Psoas muscle (tissue), 8 donors: Measurements from ENCODE around the gene MATR3. TPM values are rescaled to one million over a fixed set of nuclear protein-coding genes. Genes with fewer than 3 reads are reported as not detected.

Experiments
- ATAC-seq, 4 donors: fragments of 200-7000 bp; cut with Tn5 transposase; one replicate each; pipeline ENCODE4 v1.9.1; 2020; ENCODE audit warnings: moderate library complexity in 3 of 4, mild to moderate bottlenecking in 2 of 4
- DNase-seq, 2 donors: peaks; one replicate each; pipeline ENCODE4 v3.0.0-alpha.2; 2020
- H3K27ac ChIP-seq: fragments of 200-600 bp; one replicate; pipeline ENCODE4 v1.8.0; 2022
- H3K27me3 ChIP-seq, 3 donors: fragments of 200-600 bp in 1 of 3; one replicate each; pipeline versions ENCODE4 v1.6.1 to v1.8.0; 2013 to 2022; ENCODE audit warnings: low read length in 2 of 3, mild to moderate bottlenecking in 2 of 3, moderate library complexity in 1 of 3; ENCODE audit not compliant: insufficient read depth in 3 of 3
- H3K36me3 ChIP-seq, 2 donors: fragments of 200-600 bp in 1 of 2; one replicate each; pipeline versions ENCODE4 v1.6.1 to v1.8.0; 2013 to 2022; ENCODE audit warnings: low read depth in 1 of 2, mild to moderate bottlenecking in 1 of 2, moderate library complexity in 1 of 2; ENCODE audit not compliant: insufficient read depth in 1 of 2
- H3K4me1 ChIP-seq: fragments of 200-600 bp; one replicate; pipeline ENCODE4 v1.8.0; 2022
- H3K4me3 ChIP-seq: fragments of 200-600 bp; one replicate; pipeline ENCODE4 v1.8.0; 2022; ENCODE audit warnings: mild to moderate bottlenecking
- H3K9me3 ChIP-seq: fragments of 200-600 bp; one replicate; pipeline ENCODE4 v1.8.0; 2022
- WGBS, 3 donors: extraction: QIAGEN DNeasy Blood & Tissue Kit; methylation state at CpG; one replicate each; pipeline versions ENCODE4 v1.1.6 to v1.1.7; 2013; 5-methylcytosine and 5-hydroxymethylcytosine counted together
- intact Hi-C, 2 donors: fragments of 100-400 bp; cut with DNase I; formaldehyde crosslinking; loops; one replicate each; pipeline versions ENCODE4 v1.11.0 to v1.14.2; 2022
- polyA plus RNA-seq, 3 donors: library from polyadenylated mRNA; stranded (reverse); fragments of 200-250 nt; gene quantifications; one replicate each; pipeline ENCODE4 v1.2.3, GENCODE V29; 2013
- total RNA-seq, 4 donors: library from RNA; stranded (reverse); fragmentation: NEBNext Ultra II Directional in 2 of 4; extraction: Animal tissue kit (Norgen Biotek cat#: 25700) in 2 of 4; gene quantifications; one replicate each; pipeline versions ENCODE4 v1.2.1 to v1.2.4, GENCODE V29; 2021 to 2023
- TF ChIP-seq, protein P1 (sequence below): fragments of 200-600 bp; IDR thresholded peaks from one replicate; pipeline ENCODE4 v1.8.0; 2022; ENCODE audit warnings: antibody characterized with exemption
- donor health status: healthy with polysubstance abuse.
- donor health status: DM: no; HTN: no; CAD: no; lungs with moderate emphysema.
- donor health status: Bipolar disorder and iron deficiency.
- donor health status: healthy.
- donor health status: DM: yes; HTN: yes; CAD: no.
- donor health status: DM: no; HTN: no; CAD: no.
- donor health status: DM: no; HTN: no; CAD: no.
- donor health status: DM: yes; HTN: yes; CAD: no.

MATR3 gene
- total and polyA plus RNA-seq, 7 donors = 92.4 to 153 (median 110) TPM

DNA sequence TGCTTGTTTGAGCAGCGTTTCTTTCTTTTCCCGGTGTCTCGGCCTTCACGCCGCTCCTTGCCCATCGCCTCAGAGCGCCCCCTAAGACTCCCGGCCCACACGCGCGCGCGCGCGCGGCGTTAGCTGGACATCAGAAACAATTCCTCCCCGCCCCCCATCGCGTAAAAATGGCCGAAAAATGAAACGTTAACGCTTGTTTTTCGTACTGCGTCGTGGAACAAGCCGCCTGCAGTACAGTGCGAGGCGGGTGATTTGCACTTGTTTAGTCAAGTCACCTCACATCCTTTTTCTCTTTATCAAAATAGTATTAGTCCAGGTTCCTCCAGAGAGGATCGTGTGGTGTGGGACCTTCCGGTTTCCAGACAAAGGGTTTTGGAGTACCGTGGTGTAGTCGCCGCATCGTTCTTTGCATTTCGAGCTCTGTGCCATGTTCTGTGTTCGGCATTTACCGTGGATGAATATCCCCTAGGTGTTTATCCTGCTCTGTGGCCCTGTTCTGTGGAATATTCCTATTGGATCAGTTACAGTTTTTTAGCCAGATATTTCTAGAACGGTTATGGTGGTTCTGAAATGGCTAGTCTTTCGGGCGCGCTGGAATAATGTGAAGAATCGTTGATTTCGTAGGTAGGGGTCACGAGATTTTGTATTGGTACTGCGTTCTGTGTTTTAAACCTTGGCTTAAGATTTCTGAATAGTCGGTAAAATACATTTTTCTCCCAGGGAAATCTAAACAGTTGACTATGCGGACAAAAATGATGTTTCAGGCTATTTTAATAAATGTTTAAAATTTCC is 1.0 kb downstream of the MATR3 start:
- H3K27ac ChIP-seq = peak overlapping the region; percentile 100
- H3K4me3 ChIP-seq = peak overlapping the region; percentile 96
- no peaks in the 10 kb centered on the region for H3K9me3 ChIP-seq
- intact Hi-C loops = loop anchor here in 1 of 2 donors (10.0 kb wide), 1 partner anchor 220 kb away; no protein-coding TSS in a partner anchor
- peaks cover 0 to 14% of the 10 kb centered on the region in 2 donors for H3K36me3 ChIP-seq
- DNase-seq (peak; percentile 80 to 87), ATAC-seq (peak; percentile 44 to 73 (median 62))
- no peaks in the 10 kb centered on the region for H3K27me3 ChIP-seq
- 0 to 1% (median 1%) methylated on average over 48 of the region's 48 CpGs for WGBS, 3 donors
- TF ChIP-seq, protein P1, sequence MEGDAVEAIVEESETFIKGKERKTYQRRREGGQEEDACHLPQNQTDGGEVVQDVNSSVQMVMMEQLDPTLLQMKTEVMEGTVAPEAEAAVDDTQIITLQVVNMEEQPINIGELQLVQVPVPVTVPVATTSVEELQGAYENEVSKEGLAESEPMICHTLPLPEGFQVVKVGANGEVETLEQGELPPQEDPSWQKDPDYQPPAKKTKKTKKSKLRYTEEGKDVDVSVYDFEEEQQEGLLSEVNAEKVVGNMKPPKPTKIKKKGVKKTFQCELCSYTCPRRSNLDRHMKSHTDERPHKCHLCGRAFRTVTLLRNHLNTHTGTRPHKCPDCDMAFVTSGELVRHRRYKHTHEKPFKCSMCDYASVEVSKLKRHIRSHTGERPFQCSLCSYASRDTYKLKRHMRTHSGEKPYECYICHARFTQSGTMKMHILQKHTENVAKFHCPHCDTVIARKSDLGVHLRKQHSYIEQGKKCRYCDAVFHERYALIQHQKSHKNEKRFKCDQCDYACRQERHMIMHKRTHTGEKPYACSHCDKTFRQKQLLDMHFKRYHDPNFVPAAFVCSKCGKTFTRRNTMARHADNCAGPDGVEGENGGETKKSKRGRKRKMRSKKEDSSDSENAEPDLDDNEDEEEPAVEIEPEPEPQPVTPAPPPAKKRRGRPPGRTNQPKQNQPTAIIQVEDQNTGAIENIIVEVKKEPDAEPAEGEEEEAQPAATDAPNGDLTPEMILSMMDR = no peak
- peaks cover 46% of the 10 kb centered on the region for H3K4me1 ChIP-seq

DNA sequence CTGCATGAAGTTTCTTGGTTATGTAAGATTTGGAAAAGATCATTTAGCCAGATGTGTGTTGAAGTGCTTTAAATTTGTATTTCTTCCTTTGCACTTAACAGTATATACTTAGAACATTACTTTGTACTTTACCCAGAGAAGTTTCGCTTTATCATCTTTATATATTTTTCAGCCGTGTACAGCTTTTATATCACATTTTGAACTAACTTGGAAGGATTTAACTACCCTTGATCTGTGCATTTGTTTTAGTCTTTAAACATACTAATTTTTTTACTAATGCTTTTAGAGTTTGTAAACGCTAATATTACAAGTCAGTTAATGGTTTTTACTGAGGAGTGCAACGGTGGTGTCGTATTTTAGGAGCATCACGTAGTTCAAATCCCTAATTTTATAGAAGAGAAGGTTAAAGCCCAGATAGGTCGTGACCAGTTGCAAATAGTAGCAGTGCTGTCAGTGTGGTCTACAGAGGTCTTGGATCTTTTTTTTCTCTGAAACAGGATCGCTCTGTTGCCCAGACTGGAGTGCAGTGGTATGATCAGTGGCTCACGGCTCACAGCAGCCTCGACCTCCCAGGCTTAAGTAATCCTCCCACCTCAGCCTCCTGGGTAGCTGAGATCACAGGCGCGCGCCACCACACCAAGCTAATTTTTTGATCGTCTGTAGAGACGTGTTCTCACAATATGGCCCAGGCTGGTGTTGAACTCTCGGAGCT is 2.0 kb downstream of the MATR3 start:
- peaks cover 50% of the 10 kb centered on the region for H3K4me1 ChIP-seq
- DNase-seq (no peak), ATAC-seq (no peak)
- peak overlapping the region; percentile 100 for H3K27ac ChIP-seq
- no peaks in the 10 kb centered on the region for H3K27me3 ChIP-seq
- H3K36me3 ChIP-seq = peaks cover 0 to 13% of the 10 kb centered on the region in 2 donors
- WGBS, 3 donors = 28 to 35% (median 30%) methylated on average over 16 of the region's 16 CpGs
- TF ChIP-seq, protein P1 = no peak
- peak overlapping the region; percentile 96 for H3K4me3 ChIP-seq
- no peaks in the 10 kb centered on the region for H3K9me3 ChIP-seq
- intact Hi-C loops = loop anchor here in 1 of 2 donors (10.0 kb wide), 1 partner anchor 219 kb away; no protein-coding TSS in a partner anchor

DNA sequence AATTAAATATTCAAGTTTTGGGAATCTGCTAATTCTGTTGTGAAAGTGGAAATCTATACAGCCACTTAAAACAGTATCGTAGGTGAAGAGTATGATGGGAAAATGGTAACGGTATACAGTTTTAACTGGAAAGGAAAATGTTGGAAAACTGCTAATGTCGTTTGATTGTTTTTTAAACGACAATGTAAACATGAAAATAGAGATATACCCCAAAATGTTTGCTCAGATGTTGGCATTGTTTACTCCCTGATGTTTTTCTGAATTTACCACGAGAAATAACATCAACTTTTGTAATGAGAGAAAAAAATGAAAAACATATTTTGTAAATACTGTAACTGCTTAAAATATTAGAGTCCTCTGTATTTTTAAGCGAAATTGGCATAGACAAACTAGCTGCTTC is 2.7 kb downstream of the MATR3 start:
- intact Hi-C loops = loop anchor here in 1 of 2 donors (10.0 kb wide), 1 partner anchor 219 kb away; no protein-coding TSS in a partner anchor
- Histone ChIP-seq H3K4me3 (peak overlapping the region; percentile 96), H3K27me3 (no peaks in the 10 kb centered on the region), H3K4me1 (peaks cover 57% of the 10 kb centered on the region), H3K27ac (peak overlapping the region; percentile 100), H3K9me3 (no peaks in the 10 kb centered on the region), H3K36me3 (peaks cover 0 to 6% of the 10 kb centered on the region in 2 donors)
- no peak for ATAC-seq
- no peak for DNase-seq
- TF ChIP-seq, protein P1 = no peak
- WGBS, 3 donors = 48 to 61% (median 52%) methylated on average over 6 of the region's 6 CpGs

DNA sequence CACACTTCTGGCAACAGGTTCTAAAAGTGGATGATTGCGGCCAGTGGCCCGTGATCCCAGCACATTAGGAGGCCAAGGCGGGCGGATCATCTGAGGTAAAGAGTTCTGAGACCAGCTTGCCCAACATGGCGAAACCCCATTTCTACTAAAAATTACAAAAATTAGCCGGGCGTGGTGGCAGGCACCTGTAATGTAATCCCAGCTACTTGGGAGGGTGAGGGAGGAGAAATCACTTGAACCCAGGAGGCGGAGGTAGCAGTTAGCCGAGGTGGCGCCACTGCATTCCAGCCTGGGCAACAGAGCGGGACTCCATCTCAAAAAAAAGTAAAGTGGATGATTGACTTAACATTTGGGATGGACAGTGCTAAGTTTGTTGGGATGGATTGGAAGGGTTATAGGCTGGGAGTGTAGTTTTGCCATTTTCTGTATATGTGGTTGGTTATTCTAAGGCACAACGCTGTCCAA is 3.4 kb downstream of the MATR3 start:
- intact Hi-C loops = loop anchor here in 1 of 2 donors (10.0 kb wide), 1 partner anchor 218 kb away; no protein-coding TSS in a partner anchor
- H3K9me3 ChIP-seq = no peaks in the 10 kb centered on the region
- H3K36me3 ChIP-seq = peaks cover 0 to 4% of the 10 kb centered on the region in 2 donors
- H3K27me3 ChIP-seq = no peaks in the 10 kb centered on the region
- WGBS, 3 donors = 50 to 79% (median 53%) methylated on average over 12 of the region's 12 CpGs
- H3K27ac ChIP-seq = peak overlapping the region; percentile 100
- H3K4me3 ChIP-seq = peak overlapping the region; percentile 96
- no peak for ATAC-seq
- DNase-seq = no peak
- TF ChIP-seq, protein P1 = no peak
- H3K4me1 ChIP-seq = peaks cover 61% of the 10 kb centered on the region
